HG03558 (cell line): ENCODE data around the gene ZNF91.
"Not testable (repeated sequence)": the region's sequence is repeated elsewhere in the genome, so short reads cannot be mapped to it uniquely, and the experiment has no call there.

Source experiments
- ATAC-seq: cut with Tn5 transposase; IDR thresholded peaks from one replicate; pipeline ENCODE4 v1.9.1; 2021; ENCODE audit warnings: moderate number of reproducible peaks; ENCODE audit not compliant: unreplicated experiment; ENCODE audit errors: extremely low read depth

The ZNF91 gene

GRCh38 chr19:23321403-23321802 is 73.9 kb downstream of the ZNF91 start:
- not testable (repeated sequence) for ATAC-seq

- not testable (repeated sequence) for ATAC-seq
Observed at GRCh38 chr19:23319571-23319970, 75.7 kb downstream of the ZNF91 start.

- ATAC-seq: not testable (repeated sequence)
Observed at GRCh38 chr19:23318941-23319340, 76.3 kb downstream of the ZNF91 start.

- no peak for ATAC-seq
Observed at GRCh38 chr19:23318143-23318542, 77.1 kb downstream of the ZNF91 start.

- ATAC-seq: no peak
Observed at GRCh38 chr19:23315286-23315685, 80.0 kb downstream of the ZNF91 start.

- ATAC-seq: no peak
Observed at GRCh38 chr19:23314505-23315251, 80.6 kb downstream of the ZNF91 start.

GRCh38 chr19:23313196-23313595 is 82.1 kb downstream of the ZNF91 start:
- no peak for ATAC-seq

GRCh38 chr19:23312515-23312914 is 82.8 kb downstream of the ZNF91 start:
- no peak for ATAC-seq

GRCh38 chr19:23311551-23311950 is 83.7 kb downstream of the ZNF91 start:
- no peak for ATAC-seq

GRCh38 chr19:23310729-23311211 is 84.5 kb downstream of the ZNF91 start:
- ATAC-seq: no peak

GRCh38 chr19:23309926-23310325 is 85.3 kb downstream of the ZNF91 start:
- ATAC-seq: no peak

GRCh38 chr19:23305555-23305954 is 89.7 kb downstream of the ZNF91 start:
- no peak for ATAC-seq

- no peak for ATAC-seq
Observed at GRCh38 chr19:23304238-23304637, 91.0 kb downstream of the ZNF91 start.

- no peak for ATAC-seq
Observed at GRCh38 chr19:23294141-23294540, 101.1 kb downstream of the ZNF91 start.

GRCh38 chr19:23289966-23290365 is 105.3 kb downstream of the ZNF91 start:
- ATAC-seq: not testable (repeated sequence)
